ENCODE results near the gene JAKMIP1. TPM values are rescaled to one million over a fixed set of nuclear protein-coding genes. Genes with fewer than 3 reads are reported as not detected.

JAKMIP1 gene
- total RNA-seq, 1 donor from 2014 or later = 0.54 TPM

- no peaks in the 10 kb centered on the region for H3K27me3 Mint-ChIP-seq (ENCODE audit: low read depth)
- no peak for TF ChIP-seq CTCF (conservative IDR thresholded peaks at IDR 0.05)
- no peak overlapping the region for H3K27ac Mint-ChIP-seq (ENCODE audit: unreplicated experiment)
- peaks cover 6% of the 10 kb centered on the region for H3K9me3 Mint-ChIP-seq
- peaks cover 6% of the 10 kb centered on the region for H3K4me1 Mint-ChIP-seq
- peaks cover 3% of the 10 kb centered on the region for H3K36me3 Mint-ChIP-seq (ENCODE audit: low read depth)
- no peak for DNase-seq (ENCODE audit: low read depth, low spot score)
- no peak overlapping the region for H3K4me3 Mint-ChIP-seq
These were observed 144.9 kb downstream of the JAKMIP1 start for GRCh38 chr4:6055436-6055835.

- Mint-ChIP-seq H3K9me3 (peaks cover 2% of the 10 kb centered on the region), H3K27ac (ENCODE audit: unreplicated experiment) (no peak overlapping the region), H3K36me3 (ENCODE audit: low read depth) (peaks cover 3% of the 10 kb centered on the region), H3K4me3 (no peak overlapping the region), H3K27me3 (ENCODE audit: low read depth) (no peaks in the 10 kb centered on the region), H3K4me1 (peaks cover 6% of the 10 kb centered on the region)
- no peak for TF ChIP-seq CTCF (conservative IDR thresholded peaks at IDR 0.05)
- DNase-seq (ENCODE audit: low read depth, low spot score) = no peak
These were observed 145.3 kb downstream of the JAKMIP1 start for GRCh38 chr4:6055030-6055429.

GRCh38 chr4:6054162-6054922 is 146.0 kb downstream of the JAKMIP1 start:
- peaks cover 2% of the 10 kb centered on the region for H3K9me3 Mint-ChIP-seq
- H3K4me3 Mint-ChIP-seq = no peak overlapping the region
- H3K4me1 Mint-ChIP-seq = peaks cover 6% of the 10 kb centered on the region
- no peak for DNase-seq (ENCODE audit: low read depth, low spot score)
- H3K36me3 Mint-ChIP-seq (ENCODE audit: low read depth) = peaks cover 3% of the 10 kb centered on the region
- H3K27ac Mint-ChIP-seq (ENCODE audit: unreplicated experiment) = no peak overlapping the region
- H3K27me3 Mint-ChIP-seq (ENCODE audit: low read depth) = peaks cover 2% of the 10 kb centered on the region
- TF ChIP-seq CTCF (conservative IDR thresholded peaks at IDR 0.05) = no peak

GRCh38 chr4:6052679-6053078 is 147.7 kb downstream of the JAKMIP1 start:
- Mint-ChIP-seq H3K9me3 (no peaks in the 10 kb centered on the region), H3K36me3 (ENCODE audit: low read depth) (no peaks in the 10 kb centered on the region)
- no peak for TF ChIP-seq CTCF (conservative IDR thresholded peaks at IDR 0.05)

GRCh38 chr4:6050551-6050950 is 149.8 kb downstream of the JAKMIP1 start:
- Mint-ChIP-seq H3K36me3 (ENCODE audit: low read depth) (no peaks in the 10 kb centered on the region), H3K27me3 (ENCODE audit: low read depth) (peaks cover 2% of the 10 kb centered on the region), H3K4me3 (no peak overlapping the region), H3K9me3 (no peaks in the 10 kb centered on the region), H3K27ac (ENCODE audit: unreplicated experiment) (no peak overlapping the region), H3K4me1 (no peaks in the 10 kb centered on the region)
- no peak for TF ChIP-seq CTCF (conservative IDR thresholded peaks at IDR 0.05)
- DNase-seq (ENCODE audit: low read depth, low spot score) = no peak

More at GRCh38 chr4:6052679-6053078, 147.7 kb downstream of the JAKMIP1 start:
- H3K27me3 Mint-ChIP-seq (ENCODE audit: low read depth) = peaks cover 2% of the 10 kb centered on the region
- H3K4me1 Mint-ChIP-seq = peaks cover 6% of the 10 kb centered on the region
- no peak for DNase-seq (ENCODE audit: low read depth, low spot score)
- H3K27ac Mint-ChIP-seq (ENCODE audit: unreplicated experiment) = no peak overlapping the region
- no peak overlapping the region for H3K4me3 Mint-ChIP-seq
